Muscle layer of duodenum (tissue), 2 donors: ENCODE results near the gene DNAL4.

Experiments used
- H3K27ac ChIP-seq: one replicate; pipeline ENCODE4 v1.7.0; 2013; ENCODE audit warnings: mild to moderate bottlenecking, low read length
- H3K27me3 ChIP-seq: one replicate; pipeline ENCODE4 v1.7.0; 2013; ENCODE audit warnings: low read depth, mild to moderate bottlenecking, control low read depth, low read length
- H3K36me3 ChIP-seq, 2 donors: one replicate each; pipeline ENCODE4 v1.7.0; 2013; ENCODE audit warnings: low read length in 2 of 2, control low read depth in 1 of 2, mild to moderate bottlenecking in 1 of 2; ENCODE audit not compliant: insufficient read depth in 2 of 2, control insufficient read depth in 1 of 2
- H3K4me1 ChIP-seq, 2 donors: one replicate each; pipeline ENCODE4 v1.7.0; 2013; ENCODE audit warnings: low read length in 2 of 2, mild to moderate bottlenecking in 2 of 2, control low read depth in 1 of 2, moderate library complexity in 1 of 2; ENCODE audit not compliant: insufficient read depth in 2 of 2, control insufficient read depth in 1 of 2
- H3K4me3 ChIP-seq, 2 donors: one replicate each; pipeline ENCODE4 v1.7.0; 2013; ENCODE audit warnings: low read length in 2 of 2, low read depth in 1 of 2, mild to moderate bottlenecking in 1 of 2
- H3K9me3 ChIP-seq, 2 donors: one replicate each; pipeline ENCODE4 v1.7.0; 2013; ENCODE audit warnings: low read length in 2 of 2, control low read depth in 1 of 2, mild to moderate bottlenecking in 1 of 2; ENCODE audit not compliant: control insufficient read depth in 1 of 2
- donor health status: healthy.

The DNAL4 gene

DNA sequence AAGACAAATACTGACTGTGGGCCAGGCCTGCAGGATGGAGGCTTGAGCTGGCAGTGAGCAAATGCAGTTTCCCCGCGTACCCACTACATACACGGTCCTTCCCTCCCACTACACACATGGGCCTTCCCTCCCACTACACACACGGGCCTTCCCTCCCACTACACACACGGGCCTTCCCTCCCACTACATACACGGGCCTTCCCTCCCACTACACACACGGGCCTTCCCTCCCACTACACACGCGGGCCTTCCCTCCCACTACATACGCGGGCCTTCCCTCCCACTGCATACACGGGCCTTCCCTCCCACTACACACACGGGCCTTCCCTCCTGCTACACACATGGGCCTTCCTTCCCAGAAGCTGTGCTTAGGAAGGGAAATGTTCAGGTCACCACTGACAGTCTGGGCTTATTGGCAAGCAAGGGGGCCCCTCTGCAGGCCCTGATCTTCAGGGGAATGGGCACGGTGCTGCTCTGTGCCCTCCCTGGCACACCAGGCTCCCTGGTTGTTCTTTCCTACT is 10.8 kb downstream of the DNAL4 start:
- Histone ChIP-seq H3K27me3 (no peaks in the 10 kb centered on the region), H3K4me1 (peaks cover 8 to 26% of the 10 kb centered on the region in 2 donors), H3K27ac (no peak overlapping the region), H3K9me3 (no peaks in the 10 kb centered on the region), H3K36me3 (peaks cover 10 to 28% of the 10 kb centered on the region in 2 donors), H3K4me3 (no peak overlapping the region)

DNA sequence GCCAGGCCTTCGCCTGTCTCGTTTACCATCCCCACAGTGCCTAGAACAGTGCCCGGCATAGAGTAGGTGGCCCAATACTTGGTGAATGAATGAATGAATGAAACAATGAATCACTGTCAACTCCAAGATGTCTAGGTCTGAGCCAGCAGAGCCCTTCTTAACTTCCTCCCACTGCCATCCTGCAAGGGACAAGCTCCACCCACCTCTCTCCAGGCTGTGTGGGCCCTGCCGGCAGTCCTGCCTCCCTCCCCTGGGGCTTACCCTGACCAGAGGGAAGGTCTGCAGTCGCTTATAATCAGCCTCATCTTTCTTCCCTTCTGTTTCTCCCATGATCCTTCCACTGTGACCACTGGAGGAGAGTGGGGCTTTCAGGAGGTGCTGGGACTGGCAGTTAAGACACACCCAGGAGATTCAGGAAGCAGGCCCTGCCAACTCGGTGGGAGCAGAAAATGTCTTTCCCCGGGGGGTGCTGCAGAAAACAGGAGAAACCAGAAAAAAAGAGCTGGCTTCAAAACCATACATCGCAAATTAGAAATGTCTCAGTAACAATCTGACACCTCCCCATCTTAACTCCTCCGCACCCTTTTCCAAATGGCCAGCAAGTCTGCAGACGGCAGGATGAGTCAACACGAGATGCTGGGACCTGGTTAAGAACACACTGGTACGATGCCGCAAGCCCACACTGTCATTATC is 11.4 kb downstream of the DNAL4 start:
- H3K9me3 ChIP-seq: no peaks in the 10 kb centered on the region
- no peak overlapping the region for H3K4me3 ChIP-seq
- no peak overlapping the region for H3K27ac ChIP-seq
- H3K27me3 ChIP-seq: no peaks in the 10 kb centered on the region
- peaks cover 11 to 29% of the 10 kb centered on the region in 2 donors for H3K36me3 ChIP-seq
- H3K4me1 ChIP-seq: peaks cover 2 to 20% of the 10 kb centered on the region in 2 donors

DNA sequence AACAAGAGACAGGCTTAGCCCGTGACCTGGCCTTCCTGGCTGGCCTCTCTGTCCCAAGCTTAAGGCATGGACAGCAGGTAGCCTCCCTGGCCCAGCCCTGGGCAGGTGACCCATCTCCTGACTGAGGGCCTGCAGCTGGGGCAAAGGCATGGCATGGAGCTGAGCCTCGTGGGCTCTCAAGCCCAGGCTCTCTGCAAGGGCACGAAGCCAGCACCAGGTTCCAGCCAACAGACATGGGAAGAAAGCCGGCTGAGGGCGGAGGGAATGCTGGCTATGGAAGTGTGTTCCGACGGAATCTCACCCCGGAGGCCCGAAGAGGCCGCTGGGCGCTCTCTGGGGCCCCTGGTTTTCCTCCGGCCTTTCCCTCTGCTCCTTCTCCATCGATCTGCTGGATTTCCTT is 12.9 kb downstream of the DNAL4 start:
- H3K27ac ChIP-seq: no peak overlapping the region
- no peak overlapping the region for H3K4me3 ChIP-seq
- H3K9me3 ChIP-seq: no peaks in the 10 kb centered on the region
- H3K36me3 ChIP-seq: peaks cover 11 to 29% of the 10 kb centered on the region in 2 donors
- peaks cover 0 to 10% of the 10 kb centered on the region in 2 donors for H3K4me1 ChIP-seq
- H3K27me3 ChIP-seq: no peaks in the 10 kb centered on the region

DNA sequence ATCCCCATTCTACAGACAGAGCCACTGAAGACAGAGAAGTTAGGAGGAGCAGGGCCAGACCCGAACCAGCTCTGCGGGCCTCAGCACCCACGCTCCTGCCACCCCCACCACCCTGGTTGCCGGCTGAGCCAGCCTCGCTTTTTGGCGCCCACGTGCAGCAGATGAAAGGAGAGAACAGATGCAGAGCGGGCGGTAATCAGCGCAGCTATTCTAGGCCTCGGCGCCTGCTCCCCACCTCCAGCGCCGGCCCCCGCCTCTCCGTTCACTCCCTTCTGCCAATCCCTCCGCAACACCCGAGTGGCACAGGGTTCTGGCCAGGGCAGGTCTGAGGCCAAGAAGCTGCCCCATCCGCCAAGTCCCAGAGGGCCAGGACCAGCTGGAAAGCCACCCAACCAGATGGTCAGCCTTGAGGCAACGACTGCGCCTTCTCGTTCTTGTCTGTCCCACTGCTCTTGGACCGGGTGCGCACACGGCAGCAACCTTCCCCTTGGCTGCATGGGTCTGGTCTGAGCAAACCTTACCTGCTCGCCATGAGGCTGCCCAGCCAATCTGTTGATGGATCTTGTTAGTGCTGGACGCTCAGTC is 16.8 kb downstream of the DNAL4 start:
- H3K4me3 ChIP-seq: no peak overlapping the region
- H3K9me3 ChIP-seq: no peaks in the 10 kb centered on the region
- H3K27me3 ChIP-seq: no peaks in the 10 kb centered on the region
- no peaks in the 10 kb centered on the region for H3K4me1 ChIP-seq
- H3K36me3 ChIP-seq: peaks cover 9 to 29% of the 10 kb centered on the region in 2 donors
- no peak overlapping the region for H3K27ac ChIP-seq

DNA sequence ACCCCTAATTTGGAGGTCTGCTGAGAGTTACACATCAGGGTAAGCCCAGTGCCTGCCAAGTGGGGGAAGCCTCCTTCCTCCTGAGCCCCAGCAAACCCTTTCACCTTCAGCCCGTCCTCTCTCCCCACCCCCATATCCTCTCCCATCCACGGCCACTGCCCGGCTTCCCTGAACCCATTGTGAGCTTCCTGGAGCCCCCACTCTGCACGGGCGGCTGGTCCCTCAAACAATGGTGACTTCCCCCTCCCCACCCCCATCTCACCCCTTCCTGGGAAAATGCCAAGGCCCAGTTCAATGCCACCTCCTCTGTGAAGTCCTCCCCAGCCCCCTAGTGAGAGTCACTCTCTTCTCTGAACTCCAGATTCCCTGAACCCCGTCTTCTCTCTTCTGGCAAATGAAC is 17.9 kb downstream of the DNAL4 start:
- Histone ChIP-seq H3K27ac (no peak overlapping the region), H3K4me3 (no peak overlapping the region), H3K4me1 (no peaks in the 10 kb centered on the region), H3K9me3 (no peaks in the 10 kb centered on the region), H3K36me3 (peaks cover 6 to 28% of the 10 kb centered on the region in 2 donors), H3K27me3 (no peaks in the 10 kb centered on the region)

DNA sequence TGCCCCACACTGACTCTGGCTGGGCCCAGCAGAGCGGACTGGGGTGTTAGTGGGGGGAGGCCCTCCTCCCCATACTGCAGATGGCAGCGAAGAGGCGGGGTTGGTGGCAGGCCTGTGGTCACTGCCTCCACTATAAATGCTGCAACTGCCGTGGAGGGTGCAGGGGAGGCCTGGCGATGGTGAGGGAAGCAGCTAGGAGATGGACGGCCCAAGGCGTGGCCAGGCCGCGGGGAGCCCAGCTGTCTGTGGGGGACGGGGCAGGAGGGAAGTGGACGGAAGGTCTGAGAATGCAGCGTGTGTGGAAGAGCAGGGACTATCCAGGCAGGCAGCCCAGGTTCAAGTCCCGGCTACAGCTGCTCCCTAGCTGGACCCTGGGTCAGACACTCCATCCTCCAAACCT is 18.3 kb downstream of the DNAL4 start:
- H3K9me3 ChIP-seq: no peaks in the 10 kb centered on the region
- H3K4me1 ChIP-seq: no peaks in the 10 kb centered on the region
- H3K4me3 ChIP-seq: no peak overlapping the region
- H3K27ac ChIP-seq: no peak overlapping the region
- peaks cover 6 to 24% of the 10 kb centered on the region in 2 donors for H3K36me3 ChIP-seq
- no peaks in the 10 kb centered on the region for H3K27me3 ChIP-seq

DNA sequence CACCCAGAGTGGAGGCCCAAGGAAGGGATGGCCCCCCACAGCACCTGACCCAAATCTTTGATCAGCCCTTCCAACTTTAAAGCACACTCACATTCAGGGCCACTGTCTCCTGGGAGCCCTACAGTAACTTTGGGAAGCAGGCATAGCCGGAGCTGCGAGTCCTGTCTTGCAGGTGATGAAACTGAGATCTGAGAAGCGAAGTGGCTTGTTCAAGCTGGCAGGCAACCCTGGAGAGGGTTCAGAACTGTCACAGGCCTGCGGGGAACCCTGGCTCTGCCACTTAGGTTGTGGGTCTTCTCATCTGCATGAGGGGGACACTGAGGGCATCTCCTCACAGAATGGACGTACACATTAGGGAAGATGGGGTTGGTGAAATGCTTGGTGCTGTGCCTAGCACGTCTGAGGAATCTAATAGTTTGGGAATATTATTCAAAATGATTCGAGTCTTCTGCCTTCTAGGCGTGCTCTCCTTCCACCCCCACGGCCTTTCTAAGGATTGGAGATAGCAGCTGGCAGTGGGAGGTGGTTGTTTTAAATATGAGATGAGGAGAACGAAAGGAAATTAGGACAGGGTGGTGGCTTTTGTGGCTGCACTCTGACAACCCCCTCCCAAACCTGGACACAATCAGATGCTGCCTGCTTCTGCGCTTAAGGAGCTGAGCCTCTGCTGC is 19.3 kb downstream of the DNAL4 start:
- no peak overlapping the region for H3K27ac ChIP-seq
- H3K4me1 ChIP-seq: no peaks in the 10 kb centered on the region
- H3K9me3 ChIP-seq: no peaks in the 10 kb centered on the region
- H3K4me3 ChIP-seq: no peak overlapping the region
- H3K27me3 ChIP-seq: no peaks in the 10 kb centered on the region
- peaks cover 6 to 15% of the 10 kb centered on the region in 2 donors for H3K36me3 ChIP-seq

DNA sequence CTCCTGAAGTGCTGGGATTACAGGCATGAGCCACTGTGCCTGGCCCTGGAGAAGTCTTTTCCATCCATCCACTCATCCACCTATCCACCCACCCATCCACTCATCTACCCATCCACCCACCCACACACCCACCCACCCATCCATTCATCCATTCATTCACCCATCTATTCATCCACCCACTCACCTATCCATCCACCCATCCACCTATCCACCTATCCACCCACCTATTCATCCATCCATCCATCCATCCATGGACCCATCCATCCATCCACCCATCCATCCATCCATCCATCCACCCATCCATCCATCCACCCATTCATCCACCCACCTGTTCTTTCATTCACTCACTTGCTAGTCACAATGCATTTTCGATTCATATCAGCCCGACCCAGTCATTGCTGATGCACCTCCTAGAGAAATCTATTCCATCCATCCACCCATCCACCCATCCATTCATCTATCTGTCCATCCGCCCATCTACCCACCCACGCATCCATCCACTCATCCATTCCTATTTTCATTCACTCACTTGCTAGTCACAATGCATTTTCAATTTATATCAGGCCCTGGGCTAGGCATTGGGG is 20.5 kb downstream of the DNAL4 start:
- Histone ChIP-seq H3K27ac (no peak overlapping the region), H3K27me3 (no peaks in the 10 kb centered on the region), H3K36me3 (peaks cover 3 to 4% of the 10 kb centered on the region in 2 donors), H3K4me1 (no peaks in the 10 kb centered on the region), H3K4me3 (no peak overlapping the region), H3K9me3 (no peaks in the 10 kb centered on the region)

DNA sequence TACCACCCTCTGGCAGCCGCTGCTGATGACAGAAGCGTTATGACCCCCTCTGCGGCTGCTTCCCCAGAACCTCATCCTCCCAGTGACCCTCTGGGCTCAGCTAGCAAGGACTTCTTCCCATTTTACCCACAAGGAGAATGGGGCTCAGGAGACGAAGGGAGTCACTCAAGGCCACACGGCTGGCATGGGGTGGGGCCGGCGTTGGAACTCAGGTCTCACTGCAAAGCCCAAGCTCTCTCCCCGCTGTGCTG is 21.4 kb downstream of the DNAL4 start:
- Histone ChIP-seq H3K9me3 (no peaks in the 10 kb centered on the region), H3K27me3 (no peaks in the 10 kb centered on the region), H3K4me1 (no peaks in the 10 kb centered on the region), H3K27ac (no peak overlapping the region), H3K4me3 (no peak overlapping the region), H3K36me3 (no peaks in the 10 kb centered on the region)

DNA sequence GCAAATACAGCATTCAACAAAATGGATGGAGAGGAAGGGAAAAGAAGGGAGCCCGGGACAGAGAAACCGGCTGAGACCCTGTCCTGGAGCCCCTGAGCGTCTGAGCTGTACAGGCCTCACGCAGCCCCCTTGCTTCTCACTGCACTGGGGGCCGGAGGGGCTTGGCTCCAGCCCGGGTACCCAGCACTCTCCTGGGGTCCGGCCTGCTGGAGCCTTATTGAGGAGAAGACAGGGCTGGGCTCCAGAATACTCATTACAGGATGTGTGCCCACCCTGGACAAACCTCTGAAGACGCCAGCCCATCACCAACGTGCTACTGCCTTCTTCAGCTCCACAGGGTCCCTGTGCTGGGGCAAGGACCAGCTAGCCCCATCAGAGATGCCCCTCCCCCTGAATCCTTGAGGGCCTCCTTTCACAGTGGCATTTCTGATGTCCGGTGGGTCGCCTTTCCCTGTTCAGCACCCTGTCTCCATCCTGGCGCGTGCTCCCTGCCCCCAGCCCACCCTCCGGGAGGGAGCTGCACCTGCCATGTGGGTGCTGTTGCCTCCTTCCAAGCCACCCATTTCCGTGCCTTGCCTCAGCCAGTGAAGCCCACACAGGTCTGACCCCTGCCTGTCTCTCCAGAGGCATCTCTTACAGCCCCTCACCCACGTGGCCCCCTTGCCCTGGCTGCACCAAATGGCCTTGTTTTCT is 23.5 kb downstream of the DNAL4 start:
- Histone ChIP-seq H3K9me3 (no peaks in the 10 kb centered on the region), H3K4me3 (no peak overlapping the region), H3K36me3 (no peaks in the 10 kb centered on the region), H3K4me1 (no peaks in the 10 kb centered on the region), H3K27ac (no peak overlapping the region), H3K27me3 (no peaks in the 10 kb centered on the region)

DNA sequence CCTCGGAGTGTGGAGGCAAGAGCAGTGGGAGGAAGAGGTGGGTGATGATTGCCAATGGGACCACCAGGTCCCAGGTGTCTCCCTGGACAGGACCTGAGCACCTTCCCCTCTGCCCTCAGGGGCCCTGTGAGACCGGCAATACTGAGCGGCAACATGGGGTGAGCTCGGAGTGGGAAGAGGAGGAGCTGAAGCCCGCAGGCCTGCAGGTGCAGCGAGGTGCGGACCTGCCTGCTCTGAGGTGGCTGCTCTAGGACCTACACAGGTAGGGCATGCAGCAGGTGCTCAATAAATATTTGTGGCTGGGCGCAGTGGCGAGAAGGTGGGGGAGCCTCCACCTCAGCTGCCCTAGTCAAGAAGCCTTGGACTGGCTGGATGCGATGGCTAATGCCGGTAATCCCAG is 25.9 kb downstream of the DNAL4 start:
- Histone ChIP-seq H3K9me3 (no peaks in the 10 kb centered on the region), H3K36me3 (no peaks in the 10 kb centered on the region), H3K4me3 (no peak overlapping the region), H3K4me1 (no peaks in the 10 kb centered on the region), H3K27me3 (no peaks in the 10 kb centered on the region), H3K27ac (no peak overlapping the region)
